Smooth muscle cell (in vitro differentiated cells): ENCODE results near the gene PCDH9. TPM values are rescaled to one million over a fixed set of nuclear protein-coding genes. Genes with fewer than 3 reads are reported as not detected.
A peak's percentile ranks its signal among the peaks of the same experiment; 100 is the strongest.

Experiments used
- DNase-seq: peaks from one replicate; lab custom pipeline; 2025; ENCODE audit not compliant: unreplicated experiment; lab: John Stamatoyannopoulos, UW
- H2AFZ ChIP-seq: fragments of 200-600 bp; sonication (generic); 2 replicates; pipeline ENCODE4 v1.6.0; 2016; ENCODE audit warnings: antibody characterized with exemption, low read depth, mild to moderate bottlenecking
- H3F3A ChIP-seq: fragments of 200-600 bp; sonication (generic); 2 replicates; pipeline ENCODE4 v1.6.0; 2017; ENCODE audit warnings: antibody characterized with exemption, low read depth
- H3K27ac ChIP-seq: fragments of 200-600 bp; sonication (generic); 2 replicates; pipeline ENCODE4 v1.5.1; 2016; ENCODE audit warnings: low read depth, mild to moderate bottlenecking
- H3K27me3 ChIP-seq: fragments of 200-600 bp; sonication (generic); 2 replicates; pipeline ENCODE4 v1.6.1; 2016; ENCODE audit warnings: low read depth, mild to moderate bottlenecking
- H3K36me3 ChIP-seq: fragments of 200-600 bp; sonication (generic); 2 replicates; pipeline ENCODE4 v1.5.1; 2016; ENCODE audit warnings: low read depth
- H3K4me1 ChIP-seq: fragments of 200-600 bp; sonication (generic); 2 replicates; pipeline ENCODE4 v1.5.1; 2016; ENCODE audit warnings: low read depth
- H3K4me2 ChIP-seq: fragments of 200-600 bp; sonication (generic); 2 replicates; pipeline ENCODE4 v1.6.0; 2016; ENCODE audit warnings: mild to moderate bottlenecking
- H3K4me3 ChIP-seq: fragments of 200-600 bp; sonication (generic); 2 replicates; pipeline ENCODE4 v1.5.1; 2016; ENCODE audit warnings: mild to moderate bottlenecking
- H3K79me2 ChIP-seq: fragments of 200-600 bp; sonication (generic); 2 replicates; pipeline ENCODE4 v1.6.0; 2016; ENCODE audit warnings: low read depth, mild to moderate bottlenecking
- H3K9ac ChIP-seq: fragments of 200-600 bp; sonication (generic); 2 replicates; pipeline ENCODE4 v1.6.0; 2016; ENCODE audit warnings: low read depth
- H3K9me3 ChIP-seq: fragments of 200-600 bp; sonication (generic); replicated peaks from 2 replicates; pipeline ENCODE4 v1.5.1; 2016; ENCODE audit warnings: low read depth
- H4K20me1 ChIP-seq: fragments of 200-600 bp; sonication (generic); 2 replicates; pipeline ENCODE4 v1.6.0; 2016; ENCODE audit warnings: low read depth
- WGBS: methylation state at CpG from one replicate; pipeline ENCODE4 v1.1.7; 2016; ENCODE audit warnings: low lambda C conversion rate; 5-methylcytosine and 5-hydroxymethylcytosine counted together
- polyA plus RNA-seq: library from polyadenylated mRNA; unstranded; fragments of >200 nt; fragmentation: Nextera tagmentation; extraction: Ambion mirVana; gene quantifications from 2 replicates; pipeline ENCODE4 v1.2.1, GENCODE V29; 2016
- total RNA-seq: library from RNA; depleted of rRNA; stranded (reverse); fragments of >200 nt; gene quantifications from 2 replicates; pipeline ENCODE4 v1.2.3, GENCODE V29; 2014
- TF ChIP-seq, protein P1 (sequence below): fragments of 200-600 bp; sonication (generic); IDR thresholded peaks from 2 replicates; pipeline ENCODE4 v1.5.1; 2017; ENCODE audit warnings: borderline replicate concordance, mild to moderate bottlenecking, antibody characterized with exemption; ENCODE audit not compliant: insufficient read depth, poor library complexity, severe bottlenecking

PCDH9 gene
- total and polyA plus RNA-seq, 2 experiments from 2014 or later: 0.65 to 1.9 TPM

DNA sequence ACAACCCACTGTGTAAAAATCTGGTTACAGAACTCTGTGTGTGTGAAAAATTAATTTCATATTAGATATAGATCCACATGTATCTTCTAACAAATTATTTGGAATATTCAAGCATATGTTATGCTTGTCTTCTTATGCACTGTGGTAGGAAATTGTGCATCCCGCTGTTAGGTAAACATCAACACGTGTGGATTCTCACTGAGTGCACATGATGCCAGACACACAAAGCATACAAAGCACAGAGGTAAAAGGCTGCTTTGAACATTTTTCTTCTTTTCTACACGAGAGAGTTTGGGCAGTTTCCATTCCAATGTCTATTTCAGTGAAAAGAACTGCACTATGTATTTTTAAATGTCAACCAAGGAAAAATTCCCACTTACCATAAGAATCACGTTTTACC is 354.9 kb downstream of the PCDH9 start:
- no peaks in the 10 kb centered on the region for H3K4me1 ChIP-seq
- TF ChIP-seq, protein P1, sequence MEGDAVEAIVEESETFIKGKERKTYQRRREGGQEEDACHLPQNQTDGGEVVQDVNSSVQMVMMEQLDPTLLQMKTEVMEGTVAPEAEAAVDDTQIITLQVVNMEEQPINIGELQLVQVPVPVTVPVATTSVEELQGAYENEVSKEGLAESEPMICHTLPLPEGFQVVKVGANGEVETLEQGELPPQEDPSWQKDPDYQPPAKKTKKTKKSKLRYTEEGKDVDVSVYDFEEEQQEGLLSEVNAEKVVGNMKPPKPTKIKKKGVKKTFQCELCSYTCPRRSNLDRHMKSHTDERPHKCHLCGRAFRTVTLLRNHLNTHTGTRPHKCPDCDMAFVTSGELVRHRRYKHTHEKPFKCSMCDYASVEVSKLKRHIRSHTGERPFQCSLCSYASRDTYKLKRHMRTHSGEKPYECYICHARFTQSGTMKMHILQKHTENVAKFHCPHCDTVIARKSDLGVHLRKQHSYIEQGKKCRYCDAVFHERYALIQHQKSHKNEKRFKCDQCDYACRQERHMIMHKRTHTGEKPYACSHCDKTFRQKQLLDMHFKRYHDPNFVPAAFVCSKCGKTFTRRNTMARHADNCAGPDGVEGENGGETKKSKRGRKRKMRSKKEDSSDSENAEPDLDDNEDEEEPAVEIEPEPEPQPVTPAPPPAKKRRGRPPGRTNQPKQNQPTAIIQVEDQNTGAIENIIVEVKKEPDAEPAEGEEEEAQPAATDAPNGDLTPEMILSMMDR: no peak
- no peak for DNase-seq
- H3K9me3 ChIP-seq: no peaks in the 10 kb centered on the region
- no peaks in the 10 kb centered on the region for H3K27me3 ChIP-seq
- no peaks in the 10 kb centered on the region for H3F3A ChIP-seq
- no peak overlapping the region for H3K4me2 ChIP-seq
- no peak overlapping the region for H3K9ac ChIP-seq
- H3K4me3 ChIP-seq: no peak overlapping the region
- H3K27ac ChIP-seq: no peak overlapping the region
- H4K20me1 ChIP-seq: no peaks in the 10 kb centered on the region
- H3K79me2 ChIP-seq: no peaks in the 10 kb centered on the region
- no peaks in the 10 kb centered on the region for H3K36me3 ChIP-seq
- WGBS: 79% methylated on average over 4 of the region's 4 CpGs
- H2AFZ ChIP-seq: no peak overlapping the region

- no peak overlapping the region for H3K4me3 ChIP-seq
- no peaks in the 10 kb centered on the region for H3K9me3 ChIP-seq
- H3K9ac ChIP-seq: no peak overlapping the region
- H2AFZ ChIP-seq: no peak overlapping the region
- H3K79me2 ChIP-seq: no peaks in the 10 kb centered on the region
- H3K4me1 ChIP-seq: no peaks in the 10 kb centered on the region
- H3K27me3 ChIP-seq: no peaks in the 10 kb centered on the region
- DNase-seq: no peak
- 83% methylated on average over 3 of the region's 3 CpGs for WGBS
- no peak overlapping the region for H3K27ac ChIP-seq
- no peaks in the 10 kb centered on the region for H3F3A ChIP-seq
- H3K36me3 ChIP-seq: no peaks in the 10 kb centered on the region
- H4K20me1 ChIP-seq: no peaks in the 10 kb centered on the region
- no peak overlapping the region for H3K4me2 ChIP-seq
- TF ChIP-seq, protein P1: no peak
Measured at GRCh38 chr13:66864627-66865026, 365.5 kb downstream of the PCDH9 start.

- TF ChIP-seq, protein P1: no peak
- no peak overlapping the region for H3K4me2 ChIP-seq
- H3K79me2 ChIP-seq: no peaks in the 10 kb centered on the region
- no peak overlapping the region for H3K9ac ChIP-seq
- H2AFZ ChIP-seq: peak overlapping the region; percentile 79
- H3K27me3 ChIP-seq: no peaks in the 10 kb centered on the region
- no peak for DNase-seq
- H3K4me3 ChIP-seq: no peak overlapping the region
- no peaks in the 10 kb centered on the region for H3K36me3 ChIP-seq
- H3K9me3 ChIP-seq: no peaks in the 10 kb centered on the region
- H4K20me1 ChIP-seq: no peaks in the 10 kb centered on the region
- no peak overlapping the region for H3K27ac ChIP-seq
- H3K4me1 ChIP-seq: no peaks in the 10 kb centered on the region
- H3F3A ChIP-seq: no peaks in the 10 kb centered on the region
- 91% methylated on average over 2 of the region's 2 CpGs for WGBS
Measured at GRCh38 chr13:66860878-66861417, 369.2 kb downstream of the PCDH9 start.
